Neural progenitor cell (in vitro differentiated cells): ENCODE data around the gene TEKT2. TPM values are rescaled to one million over a fixed set of nuclear protein-coding genes. Genes with fewer than 3 reads are reported as not detected.

ENCODE experiments used
- DNase-seq: peaks from one replicate; pipeline ENCODE4 v3.0.0-alpha.2; 2016; ENCODE audit warnings: low spot score
- H2AFZ ChIP-seq: fragments of 200-600 bp; sonication (generic); replicated peaks from 2 replicates; pipeline ENCODE4 v1.6.1; 2016; ENCODE audit warnings: antibody characterized with exemption
- H3F3A ChIP-seq: fragments of 200-600 bp; sonication (generic); 2 replicates; pipeline ENCODE4 v1.6.1; 2016; ENCODE audit warnings: antibody characterized with exemption, low read depth
- H3K27ac ChIP-seq: fragments of 200-600 bp; sonication (generic); 2 replicates; pipeline ENCODE4 v1.5.1; 2016; ENCODE audit warnings: mild to moderate bottlenecking
- H3K27me3 ChIP-seq: fragments of 200-600 bp; sonication (generic); 2 replicates; pipeline ENCODE4 v1.6.1; 2016; ENCODE audit warnings: mild to moderate bottlenecking, moderate library complexity
- H3K36me3 ChIP-seq: fragments of 200-600 bp; sonication (generic); 2 replicates; pipeline ENCODE4 v1.5.1; 2016
- H3K4me1 ChIP-seq: fragments of 200-600 bp; sonication (generic); 2 replicates; pipeline ENCODE4 v1.6.1; 2016; ENCODE audit warnings: mixed run types
- H3K4me2 ChIP-seq: fragments of 200-600 bp; sonication (generic); 2 replicates; pipeline ENCODE4 v1.6.1; 2016
- H3K4me3 ChIP-seq: fragments of 200-600 bp; sonication (generic); 2 replicates; pipeline ENCODE4 v1.5.1; 2016
- H3K79me2 ChIP-seq: fragments of 200-600 bp; sonication (generic); 2 replicates; pipeline ENCODE4 v1.6.1; 2016; ENCODE audit warnings: low read depth
- H3K9ac ChIP-seq: fragments of 200-600 bp; sonication (generic); 2 replicates; pipeline ENCODE4 v1.6.1; 2016
- H3K9me3 ChIP-seq: fragments of 200-600 bp; sonication (generic); 2 replicates; pipeline ENCODE4 v1.5.1; 2016; ENCODE audit warnings: low read depth
- H4K20me1 ChIP-seq: fragments of 200-600 bp; sonication (generic); 2 replicates; pipeline ENCODE4 v1.6.1; 2016; ENCODE audit warnings: low read depth
- H3K27ac Mint-ChIP-seq: 3 replicates; pipeline ENCODE4 v1.8.0; 2021; ENCODE audit warnings: mixed read lengths
- H3K27me3 Mint-ChIP-seq: 2 replicates; pipeline ENCODE4 v1.8.0; 2022; ENCODE audit warnings: low read depth, mild to moderate bottlenecking, inconsistent platforms, moderate library complexity, mixed read lengths; ENCODE audit not compliant: insufficient read depth
- H3K36me3 Mint-ChIP-seq: 3 replicates; pipeline ENCODE4 v1.8.0; 2021; ENCODE audit warnings: mixed read lengths
- H3K4me1 Mint-ChIP-seq: 3 replicates; pipeline ENCODE4 v1.8.0; 2021; ENCODE audit warnings: mixed read lengths
- H3K4me3 Mint-ChIP-seq: 3 replicates; pipeline ENCODE4 v1.8.0; 2021; ENCODE audit warnings: mild to moderate bottlenecking, moderate library complexity, mixed read lengths
- H3K9me3 Mint-ChIP-seq: 3 replicates; pipeline ENCODE4 v1.8.0; 2020; ENCODE audit warnings: mixed read lengths
- EZH2 ChIP-seq: fragments of 200-600 bp; sonication (generic); IDR thresholded peaks from 2 replicates; pipeline ENCODE4 v1.6.1; 2017; ENCODE audit warnings: antibody characterized with exemption, mild to moderate bottlenecking, moderate library complexity
- EZH2phosphoT487 ChIP-seq: fragments of 200-600 bp; sonication (generic); IDR thresholded peaks from 2 replicates; pipeline ENCODE4 v1.6.1; 2017; ENCODE audit warnings: antibody characterized with exemption
- total RNA-seq: library from RNA; depleted of rRNA; stranded (reverse); fragments of >200 nt; gene quantifications from 2 replicates; pipeline ENCODE4 v1.2.3, GENCODE V29; 2015; ENCODE audit warnings: low replicate concordance
- TF ChIP-seq, protein P1 (sequence below): fragments of 200-600 bp; sonication (generic); IDR thresholded peaks from 2 replicates; pipeline ENCODE4 v1.5.1; 2017; ENCODE audit warnings: antibody characterized with exemption, mild to moderate bottlenecking

TEKT2 gene
- total RNA-seq, 1 donor from 2014 or later = 2.7 TPM

DNA sequence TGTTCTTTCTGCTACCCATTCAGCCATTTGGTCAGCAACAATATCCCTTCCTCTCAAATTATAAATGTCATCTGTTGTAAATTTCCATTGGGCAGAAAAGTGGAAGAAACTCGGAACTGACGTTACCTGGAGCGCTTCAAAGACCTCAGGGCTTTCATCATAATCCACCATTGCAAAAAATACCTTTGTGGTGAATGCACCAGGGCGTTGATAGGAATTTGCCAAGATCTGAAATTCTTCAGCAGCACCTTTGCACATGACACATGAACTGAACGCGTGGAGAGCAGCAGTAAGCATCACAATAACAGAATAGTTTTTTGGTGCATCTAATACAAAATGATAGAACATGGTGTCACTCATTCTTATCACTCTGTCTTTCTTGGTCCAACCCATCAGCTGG is 3.1 kb upstream of the TEKT2 start:
- Histone ChIP-seq H3K36me3 (no peaks in the 10 kb centered on the region), H2AFZ (no peak overlapping the region), H3K4me2 (no peak overlapping the region), H3K27me3 (no peaks in the 10 kb centered on the region), H3K9me3 (no peaks in the 10 kb centered on the region), H3K79me2 (no peaks in the 10 kb centered on the region), H3F3A (peaks cover 13% of the 10 kb centered on the region), H3K4me3 (no peak overlapping the region), H4K20me1 (no peaks in the 10 kb centered on the region), H3K4me1 (peaks cover 9% of the 10 kb centered on the region), H3K9ac (no peak overlapping the region), H3K27ac (no peak overlapping the region)
- H3K4me3 Mint-ChIP-seq = no peak overlapping the region
- TF ChIP-seq, protein P1, sequence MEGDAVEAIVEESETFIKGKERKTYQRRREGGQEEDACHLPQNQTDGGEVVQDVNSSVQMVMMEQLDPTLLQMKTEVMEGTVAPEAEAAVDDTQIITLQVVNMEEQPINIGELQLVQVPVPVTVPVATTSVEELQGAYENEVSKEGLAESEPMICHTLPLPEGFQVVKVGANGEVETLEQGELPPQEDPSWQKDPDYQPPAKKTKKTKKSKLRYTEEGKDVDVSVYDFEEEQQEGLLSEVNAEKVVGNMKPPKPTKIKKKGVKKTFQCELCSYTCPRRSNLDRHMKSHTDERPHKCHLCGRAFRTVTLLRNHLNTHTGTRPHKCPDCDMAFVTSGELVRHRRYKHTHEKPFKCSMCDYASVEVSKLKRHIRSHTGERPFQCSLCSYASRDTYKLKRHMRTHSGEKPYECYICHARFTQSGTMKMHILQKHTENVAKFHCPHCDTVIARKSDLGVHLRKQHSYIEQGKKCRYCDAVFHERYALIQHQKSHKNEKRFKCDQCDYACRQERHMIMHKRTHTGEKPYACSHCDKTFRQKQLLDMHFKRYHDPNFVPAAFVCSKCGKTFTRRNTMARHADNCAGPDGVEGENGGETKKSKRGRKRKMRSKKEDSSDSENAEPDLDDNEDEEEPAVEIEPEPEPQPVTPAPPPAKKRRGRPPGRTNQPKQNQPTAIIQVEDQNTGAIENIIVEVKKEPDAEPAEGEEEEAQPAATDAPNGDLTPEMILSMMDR = no peak
- TF ChIP-seq EZH2phosphoT487 (no peak), EZH2 (no peak)
- no peaks in the 10 kb centered on the region for H3K9me3 Mint-ChIP-seq
- H3K27ac Mint-ChIP-seq = no peak overlapping the region
- peaks cover 4% of the 10 kb centered on the region for H3K36me3 Mint-ChIP-seq
- H3K4me1 Mint-ChIP-seq = peaks cover 23% of the 10 kb centered on the region
- peaks cover 5% of the 10 kb centered on the region for H3K27me3 Mint-ChIP-seq
- no peak for DNase-seq

DNA sequence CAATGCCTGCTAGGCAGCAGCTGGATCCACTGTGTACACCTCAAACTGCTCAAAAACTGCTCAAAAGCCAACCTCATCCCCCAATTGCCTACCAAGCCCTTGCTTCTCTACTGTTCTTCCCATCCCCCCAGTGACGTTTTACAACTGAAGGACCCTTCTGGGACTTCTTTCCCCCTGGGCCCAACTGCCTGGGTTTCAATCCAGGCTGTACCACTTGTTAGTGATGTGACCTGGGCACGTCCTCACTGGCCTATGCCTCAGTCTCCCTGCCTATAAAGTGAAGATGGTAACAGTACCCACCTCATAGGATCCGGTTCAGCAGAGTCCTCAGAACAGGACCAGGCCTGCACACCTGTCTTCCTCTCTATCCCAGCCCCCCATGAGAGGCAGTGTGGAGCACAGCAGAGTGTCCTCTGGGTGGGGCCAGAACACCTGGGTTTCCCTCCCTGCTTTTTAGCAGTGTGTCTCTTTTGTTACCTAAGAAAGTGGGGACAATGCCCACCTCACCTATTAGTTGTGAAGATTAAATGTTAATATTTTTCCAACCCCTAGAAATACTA is 1.9 kb upstream of the TEKT2 start:
- no peak overlapping the region for H3K4me2 ChIP-seq
- no peak overlapping the region for H2AFZ ChIP-seq
- H3F3A ChIP-seq = peaks cover 13% of the 10 kb centered on the region
- H3K4me3 Mint-ChIP-seq = no peak overlapping the region
- no peak overlapping the region for H3K27ac Mint-ChIP-seq
- no peaks in the 10 kb centered on the region for H3K36me3 ChIP-seq
- peaks cover 5% of the 10 kb centered on the region for H3K27me3 Mint-ChIP-seq
- H3K9me3 ChIP-seq = no peaks in the 10 kb centered on the region
- no peak for DNase-seq
- H3K36me3 Mint-ChIP-seq = peaks cover 7% of the 10 kb centered on the region
- peaks cover 34% of the 10 kb centered on the region for H3K4me1 Mint-ChIP-seq
- no peak overlapping the region for H3K4me3 ChIP-seq
- H3K27me3 ChIP-seq = no peaks in the 10 kb centered on the region
- H4K20me1 ChIP-seq = no peaks in the 10 kb centered on the region
- H3K9ac ChIP-seq = no peak overlapping the region
- no peak overlapping the region for H3K27ac ChIP-seq
- TF ChIP-seq EZH2phosphoT487 (no peak), EZH2 (no peak)
- TF ChIP-seq, protein P1 = no peak
- peaks cover 2% of the 10 kb centered on the region for H3K9me3 Mint-ChIP-seq
- no peaks in the 10 kb centered on the region for H3K79me2 ChIP-seq
- peaks cover 9% of the 10 kb centered on the region for H3K4me1 ChIP-seq

DNA sequence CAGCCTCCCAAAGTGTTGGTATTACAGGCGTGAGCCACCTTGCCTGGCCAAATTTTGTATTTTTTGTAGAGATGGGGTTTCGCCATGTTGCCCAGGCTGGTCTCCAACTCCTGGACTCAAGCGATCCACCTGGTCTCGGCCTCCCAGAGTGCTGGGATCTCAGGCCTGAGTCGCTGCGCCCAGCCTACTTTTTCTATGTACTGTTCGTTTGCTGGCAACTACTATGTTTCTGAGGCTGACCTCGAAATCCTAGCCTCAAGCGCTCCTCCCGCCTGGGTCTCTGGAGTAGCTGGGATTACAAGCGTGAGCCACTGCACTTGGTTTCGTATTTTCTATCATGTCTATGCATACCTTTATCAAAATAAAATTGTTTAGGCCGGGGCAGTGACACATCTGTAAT is 675 bp upstream of the TEKT2 start:
- no peak for DNase-seq
- Histone ChIP-seq H3K27me3 (no peaks in the 10 kb centered on the region), H3K36me3 (no peaks in the 10 kb centered on the region), H3K9me3 (no peaks in the 10 kb centered on the region), H4K20me1 (no peaks in the 10 kb centered on the region), H3K9ac (no peak overlapping the region), H3K4me3 (peak overlapping the region; percentile 83), H3K4me1 (peaks cover 9% of the 10 kb centered on the region), H2AFZ (peak overlapping the region; percentile 87), H3K27ac (no peak overlapping the region), H3K4me2 (no peak overlapping the region), H3K79me2 (no peaks in the 10 kb centered on the region), H3F3A (peaks cover 13% of the 10 kb centered on the region)
- H3K36me3 Mint-ChIP-seq = peaks cover 8% of the 10 kb centered on the region
- TF ChIP-seq, protein P1 = no peak
- TF ChIP-seq EZH2phosphoT487 = no peak
- no peak for TF ChIP-seq EZH2
- H3K4me1 Mint-ChIP-seq = peaks cover 39% of the 10 kb centered on the region
- H3K4me3 Mint-ChIP-seq = peak overlapping the region; percentile 87
- H3K27me3 Mint-ChIP-seq = peaks cover 6% of the 10 kb centered on the region
- no peak overlapping the region for H3K27ac Mint-ChIP-seq
- peaks cover 2% of the 10 kb centered on the region for H3K9me3 Mint-ChIP-seq
